ENCODE data around the gene SNRNP40. TPM values are rescaled to one million over a fixed set of nuclear protein-coding genes. Genes with fewer than 3 reads are reported as not detected.

SNRNP40 gene
- total RNA-seq, result 10 to 100 TPM; 24.2 to 28.6 TPM
- long read RNA-seq, transcript SNRNP40-201 (10 exons, 1,597 nt), result major isoform, 39 of 40 reads
- long read RNA-seq, partial matches to known transcripts, result 1 of 40 reads
- long read RNA-seq, other reads (novel, unspliced or antisense), result 0 of 40 reads

DNA sequence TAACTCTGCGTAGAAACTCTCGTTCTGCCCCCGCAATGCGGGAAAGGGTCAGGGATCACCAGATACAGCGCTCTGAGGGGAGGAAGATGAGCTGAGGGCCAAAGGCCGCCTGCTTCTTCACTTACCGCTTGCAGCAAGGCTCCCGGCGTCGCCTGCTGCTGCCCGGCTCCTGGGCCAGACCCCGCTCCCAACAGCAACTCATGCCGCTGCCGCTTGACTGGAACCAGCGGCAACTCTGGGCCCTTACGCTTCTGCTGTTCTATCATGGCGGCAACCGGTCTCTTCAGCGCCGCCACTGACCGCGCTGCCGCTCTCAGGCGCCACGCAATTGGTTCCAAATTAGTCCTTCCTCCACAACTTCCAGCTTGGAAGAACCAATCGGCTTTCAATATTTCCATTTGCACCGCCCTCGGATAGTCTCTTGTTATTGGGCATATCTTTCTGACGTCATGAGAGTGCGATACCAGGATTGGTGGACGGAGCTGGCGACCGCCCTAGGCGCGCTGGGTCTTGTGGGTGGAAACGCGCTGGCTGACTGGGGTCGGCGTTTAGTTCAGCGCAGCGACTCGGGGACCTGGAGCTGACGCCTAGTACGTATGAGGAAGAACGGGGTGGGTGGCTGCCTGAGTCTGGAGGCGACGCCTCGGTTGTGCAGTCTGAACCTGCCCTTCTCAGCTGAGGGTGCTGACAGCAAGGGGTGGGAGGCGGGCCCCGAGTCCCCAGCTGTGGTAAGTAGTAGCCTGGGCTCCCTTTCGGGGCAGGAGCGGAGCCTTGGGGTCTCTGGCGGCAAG, at the start of gene SNRNP40, which contains the start of gene ZCCHC17:
Gene SNRNP40 (minus strand): TSS at position 303 of the 791 bp plus-strand sequence. CDS start 37 bp downstream, at position 266.
Gene ZCCHC17 (plus strand): TSS at position 547 of the 791 bp plus-strand sequence. CDS start 13,067 bp downstream, outside the sequence.
- peak; percentile 99 to 100 for ATAC-seq
- intact Hi-C loops (cut with DNase I), result no loop called here
- peak; percentile 95 for DNase-seq

DNA sequence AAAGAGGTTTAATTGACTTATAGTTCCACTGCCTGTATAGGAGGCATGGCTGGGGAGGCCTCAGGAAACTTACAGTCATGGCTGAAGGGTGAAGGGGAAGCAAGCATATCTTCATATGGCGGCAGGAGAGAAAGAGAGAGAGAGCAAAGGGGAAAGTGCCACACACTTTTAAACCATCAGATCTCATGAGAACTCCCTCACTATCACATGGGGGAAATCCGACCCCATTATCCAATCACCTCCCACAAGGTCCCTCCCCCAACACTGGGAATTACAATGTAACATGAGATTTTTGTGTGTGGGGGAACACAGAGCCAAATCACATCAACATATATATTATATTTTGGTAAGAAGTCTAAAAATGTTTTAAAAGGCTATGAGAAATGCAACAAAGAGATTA, 49.0 kb upstream of the SNRNP40 start:
- DNase-seq (no peak), ATAC-seq (no peak)
- intact Hi-C loops (cut with DNase I), result no loop called here

DNA sequence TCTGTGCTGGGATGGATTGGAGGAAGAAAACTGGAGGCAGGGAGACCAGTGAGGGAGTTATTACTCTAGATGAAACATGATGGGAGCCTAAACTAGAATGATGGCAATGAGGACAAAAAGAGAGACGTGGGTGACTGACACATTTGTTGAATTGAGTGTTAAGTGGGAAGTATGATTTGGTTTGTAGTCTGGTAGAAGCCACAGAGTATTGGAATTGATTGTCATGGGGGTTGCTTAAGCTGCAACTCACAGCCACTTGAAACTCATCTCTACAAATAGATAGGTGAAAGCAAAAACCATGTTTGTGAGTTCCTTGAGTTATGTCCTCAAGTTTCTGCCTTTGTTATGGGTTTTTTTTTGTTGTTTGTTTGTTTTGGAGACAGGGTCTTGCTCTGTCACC, 47.9 kb upstream of the SNRNP40 start:
- no peak for ATAC-seq
- intact Hi-C loops (cut with DNase I), result no loop called here
- DNase-seq, result no peak

DNA sequence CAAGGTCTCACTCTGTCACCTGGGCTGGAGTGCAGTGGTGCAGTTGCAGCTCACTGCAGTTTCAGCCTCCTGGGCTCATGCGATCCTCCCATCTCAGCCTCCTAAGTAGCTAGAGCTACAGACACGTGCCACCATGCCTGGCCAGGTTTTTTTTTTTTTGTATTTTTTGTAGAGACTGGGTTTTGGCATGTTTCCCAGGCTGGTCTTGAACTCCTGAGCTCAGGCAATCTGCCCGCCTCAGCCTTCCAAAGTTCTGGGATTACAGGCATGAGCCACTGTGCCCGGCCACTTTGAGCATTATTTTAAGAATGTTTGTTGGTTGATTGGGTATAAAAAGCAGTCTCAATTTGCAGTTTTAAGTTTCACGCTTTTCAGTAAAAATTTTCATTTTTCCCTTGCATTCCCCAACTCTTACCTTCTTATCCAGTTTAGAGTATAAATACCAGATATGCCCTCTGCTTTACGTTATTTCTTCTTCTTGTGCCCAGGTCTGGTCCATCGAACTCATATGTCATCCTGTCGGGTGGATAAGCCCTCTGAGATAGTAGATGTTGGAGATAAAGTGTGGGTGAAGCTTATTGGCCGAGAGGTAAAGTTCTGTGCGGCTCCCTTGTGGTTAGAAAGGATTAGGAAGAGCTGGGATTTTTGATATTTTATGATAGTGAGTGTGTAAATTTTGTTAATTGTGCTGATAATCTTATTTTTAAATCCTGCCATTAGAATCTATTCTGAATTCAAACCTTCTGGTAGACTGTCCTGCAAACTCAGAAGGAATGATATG, 40.3 kb upstream of the SNRNP40 start:
- intact Hi-C loops (cut with DNase I), result loop anchor here (5.0 to 10.0 kb wide), 2 partner anchors 152 to 155 kb away; no protein-coding TSS in a partner anchor
- ATAC-seq, result no peak
- no peak for DNase-seq

- intact Hi-C loops (cut with DNase I), result loop anchor here (5.0 to 10.0 kb wide), 2 partner anchors 150 to 153 kb away; no protein-coding TSS in a partner anchor
- DNase-seq (no peak), ATAC-seq (peak; percentile 19 to 38)
Observed at GRCh38 chr1:31335007-31335406, 38.4 kb upstream of the SNRNP40 start.

GRCh38 chr1:31327381-31327780, 30.8 kb upstream of the SNRNP40 start:
- intact Hi-C loops (cut with DNase I), result no loop called here
- DNase-seq (no peak), ATAC-seq (no peak)

DNA sequence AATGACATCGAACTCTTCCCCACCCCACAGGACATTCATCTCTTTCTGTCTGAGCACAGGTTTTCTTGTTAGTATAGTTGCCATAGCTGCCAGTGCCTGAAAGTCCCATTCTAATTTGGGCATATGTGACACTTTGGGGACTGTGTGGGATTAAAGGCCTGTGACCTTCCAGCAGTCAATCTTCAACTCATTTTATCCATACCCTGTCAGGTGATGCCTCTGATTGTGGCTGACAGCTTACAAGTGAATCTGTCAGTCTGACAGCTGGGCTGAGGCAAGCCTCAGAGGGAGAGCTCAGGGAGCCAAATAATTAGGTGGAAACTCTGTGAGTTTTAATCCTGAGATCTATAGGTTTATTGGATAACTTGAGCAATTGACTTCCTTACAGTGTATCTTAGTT, 29.9 kb upstream of the SNRNP40 start:
- DNase-seq (no peak), ATAC-seq (peak in 1 of 2 donors; percentile 57)
- intact Hi-C loops (cut with DNase I), result no loop called here

DNA sequence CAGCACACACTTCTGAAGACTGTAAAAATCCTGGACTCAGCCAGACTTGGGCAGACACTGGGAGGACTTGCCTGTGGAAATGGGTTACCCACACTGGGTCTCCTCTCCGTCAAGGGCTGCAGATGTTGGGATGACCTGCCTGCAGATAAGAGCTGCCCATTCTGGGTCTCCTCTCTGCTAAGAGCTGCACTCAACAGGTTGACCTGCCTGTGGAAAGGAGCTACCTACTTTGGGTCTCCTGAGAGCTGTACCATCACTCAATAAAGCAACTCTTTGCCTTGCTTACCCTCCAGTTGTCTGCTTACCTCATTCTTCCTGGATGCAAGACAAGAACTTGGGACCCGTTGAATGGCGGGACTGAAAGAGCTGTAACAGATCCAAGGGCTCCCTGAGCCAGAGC, 28.4 kb upstream of the SNRNP40 start:
- intact Hi-C loops (cut with DNase I), result no loop called here
- no peak for DNase-seq
- no peak for ATAC-seq

- ATAC-seq (no peak), DNase-seq (no peak)
- intact Hi-C loops (cut with DNase I), result no loop called here
Observed at GRCh38 chr1:31324093-31324492, 27.5 kb upstream of the SNRNP40 start.

GRCh38 chr1:31318146-31318545, 21.6 kb upstream of the SNRNP40 start:
- intact Hi-C loops (cut with DNase I), result no loop called here
- no peak for DNase-seq
- no peak for ATAC-seq

DNA sequence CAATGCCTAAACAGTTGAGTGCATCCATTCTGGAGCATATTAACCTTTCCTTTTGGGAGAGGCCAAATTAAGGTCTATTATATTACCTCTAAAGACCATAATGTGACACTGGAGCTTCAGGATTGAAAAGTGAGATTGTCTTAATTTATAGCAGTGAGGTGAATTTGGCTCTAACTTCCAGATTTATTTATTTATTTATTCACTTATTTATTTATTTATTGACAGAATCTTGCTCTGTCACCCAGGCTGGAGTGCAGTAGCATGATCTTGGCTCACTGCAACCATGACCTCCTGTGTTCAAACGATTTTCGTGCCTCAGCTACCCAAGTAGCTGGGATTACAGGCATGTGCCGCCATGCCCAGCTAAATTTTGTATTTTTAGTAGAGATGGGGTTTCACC, 19.3 kb upstream of the SNRNP40 start:
- no peak for DNase-seq
- intact Hi-C loops (cut with DNase I), result no loop called here
- ATAC-seq, result no peak

DNA sequence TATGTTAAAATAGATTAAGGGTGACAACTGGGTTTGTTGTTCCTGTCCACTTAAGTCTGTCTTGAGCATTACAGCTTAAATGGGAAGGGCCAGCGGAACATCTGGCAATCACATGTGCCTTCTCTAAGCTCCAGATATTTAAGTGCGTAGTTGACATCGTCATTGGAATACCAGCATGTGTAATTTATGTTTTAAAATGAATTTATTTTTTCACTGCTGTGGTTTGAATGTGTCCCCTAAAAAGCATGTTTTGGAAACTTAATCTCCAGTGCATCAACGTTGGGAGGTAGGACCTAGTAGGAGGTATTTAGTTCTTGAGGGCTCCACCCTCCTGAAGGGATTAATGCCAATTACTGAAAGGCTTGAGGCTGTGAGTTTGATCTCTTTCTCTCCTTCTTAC, 13.6 kb upstream of the SNRNP40 start:
- DNase-seq (no peak), ATAC-seq (no peak)
- intact Hi-C loops (cut with DNase I), result no loop called here

DNA sequence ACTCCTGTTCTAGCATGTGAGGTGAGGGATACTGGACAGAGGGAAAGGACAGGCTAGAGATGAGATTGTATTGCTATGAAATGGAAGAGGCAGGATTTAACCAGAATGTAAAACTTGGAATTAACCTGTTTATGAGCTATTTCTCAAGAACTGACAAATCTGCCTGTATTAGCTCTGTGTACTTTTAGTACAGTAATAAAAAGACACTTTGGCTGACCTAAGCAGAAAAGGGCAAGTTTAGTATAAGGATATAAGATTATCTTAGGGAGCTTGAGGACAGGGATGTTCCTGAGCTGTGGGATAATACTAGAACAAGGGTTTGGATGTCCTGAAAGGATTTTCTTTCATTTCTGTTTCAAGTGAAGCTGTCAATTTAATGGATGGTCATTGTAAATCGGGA, 11.4 kb upstream of the SNRNP40 start:
- DNase-seq, result no peak
- no peak for ATAC-seq
- intact Hi-C loops (cut with DNase I), result no loop called here

GRCh38 chr1:31306278-31306677, 9.7 kb upstream of the SNRNP40 start:
- intact Hi-C loops (cut with DNase I), result no loop called here
- DNase-seq (no peak), ATAC-seq (peak in 1 of 2 donors; percentile 68)

DNA sequence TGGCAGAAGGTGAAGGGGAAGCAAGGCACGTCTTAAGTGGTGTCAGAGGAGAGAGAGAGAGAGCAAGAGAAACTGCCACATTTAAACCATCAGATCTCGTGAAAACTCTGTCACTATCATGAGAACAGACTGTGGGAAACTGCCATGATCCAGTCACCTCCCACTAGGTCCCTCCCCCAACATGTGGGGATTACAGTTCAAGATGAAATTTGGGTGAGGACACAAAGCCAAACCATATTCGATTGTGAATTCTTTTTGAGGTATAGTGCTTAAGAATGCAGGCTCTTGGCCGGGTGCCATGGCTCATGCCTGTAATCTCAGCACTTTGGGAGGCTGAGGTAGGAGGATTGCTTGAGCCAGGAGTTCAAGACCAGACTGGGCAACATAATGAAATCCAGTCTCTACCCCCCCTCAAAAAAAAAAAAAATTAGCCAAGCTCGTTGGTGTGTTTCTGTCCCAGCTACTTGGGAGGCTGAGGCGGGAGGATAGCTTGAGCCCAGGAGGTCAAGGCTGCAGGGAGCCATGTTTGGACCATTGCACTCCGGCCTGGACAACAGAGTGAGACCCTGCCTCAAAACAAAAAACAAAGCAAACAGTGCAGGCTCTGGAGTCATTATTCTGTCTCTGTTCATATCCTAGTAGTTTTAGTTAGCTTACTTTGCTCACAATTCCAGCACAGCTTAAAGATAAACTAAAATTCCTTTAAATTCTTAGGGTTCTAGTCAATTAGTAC, 6.3 kb upstream of the SNRNP40 start:
- DNase-seq, result no peak
- no peak for ATAC-seq
- intact Hi-C loops (cut with DNase I), result no loop called here

DNA sequence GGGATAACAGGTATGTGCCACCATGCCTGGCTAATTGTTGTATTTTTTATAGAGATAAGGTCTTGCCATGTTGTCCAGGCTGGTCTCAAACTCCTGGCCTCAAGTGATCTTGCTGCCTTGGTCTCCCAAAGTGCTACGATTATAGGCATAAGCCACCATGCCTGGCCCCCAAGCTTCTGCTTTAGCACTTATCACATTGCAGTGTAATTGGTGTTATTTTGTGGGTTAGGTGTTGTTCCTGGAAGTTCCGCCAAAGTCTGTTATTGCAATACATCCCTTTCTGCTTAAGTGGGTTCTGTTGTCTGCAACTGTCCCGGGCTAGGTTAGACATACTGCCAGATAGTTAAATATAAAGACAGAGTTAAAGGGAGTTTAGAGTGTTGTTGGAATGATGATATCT, 3.6 kb upstream of the SNRNP40 start:
- DNase-seq, result no peak
- ATAC-seq, result no peak
- intact Hi-C loops (cut with DNase I), result no loop called here

GRCh38 chr1:31299365-31299764, 2.8 kb upstream of the SNRNP40 start:
- intact Hi-C loops (cut with DNase I), result no loop called here
- ATAC-seq, result no peak
- DNase-seq, result no peak

DNA sequence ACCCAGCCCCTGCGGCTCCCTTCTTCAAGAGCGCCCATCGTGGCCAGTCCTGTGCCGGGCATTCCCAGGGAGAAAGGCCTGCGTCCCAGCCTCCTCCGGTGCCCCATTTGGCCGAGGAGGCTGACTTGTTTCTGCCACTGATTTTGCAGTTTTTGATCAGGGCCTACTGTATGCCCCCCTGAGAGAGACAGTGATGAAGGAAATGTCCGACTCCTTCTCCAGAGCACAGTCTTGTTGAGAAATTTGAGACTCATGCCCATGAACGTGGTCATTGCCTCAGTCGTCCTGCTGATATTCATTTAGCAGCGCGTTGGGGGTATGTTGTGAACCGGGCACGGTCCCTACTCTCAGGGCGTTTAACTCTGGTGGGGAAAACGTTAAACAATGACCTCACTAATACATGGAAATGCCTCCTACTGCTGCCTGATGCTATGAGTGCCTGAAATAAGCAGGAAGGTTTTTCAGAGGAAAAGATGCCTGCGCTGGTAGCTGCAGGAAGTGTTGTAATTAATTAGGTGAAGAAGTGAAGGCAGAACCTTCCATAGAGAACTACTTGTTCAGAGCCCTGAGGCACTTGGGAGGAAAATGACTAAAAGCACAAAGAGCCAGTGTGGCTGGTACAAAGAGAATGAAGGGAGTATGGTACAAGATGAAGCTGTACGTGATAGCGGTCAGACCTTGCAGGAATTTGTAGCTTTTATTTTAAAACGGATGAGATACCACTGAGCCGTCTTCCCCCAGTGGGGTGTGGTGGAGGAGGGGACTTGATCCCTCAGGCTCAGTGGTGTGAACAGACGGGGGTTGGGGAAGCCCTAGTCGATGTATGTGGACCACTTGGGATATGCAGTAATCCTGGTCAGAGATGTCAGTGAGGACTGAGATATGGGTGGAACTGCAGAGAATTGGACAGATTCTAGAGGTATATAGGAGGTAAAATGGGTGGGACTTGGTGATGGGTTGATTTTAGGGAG, 974 bp upstream of the SNRNP40 start:
- intact Hi-C loops (cut with DNase I), result no loop called here
- DNase-seq (no peak), ATAC-seq (no peak)
